NCI-H2171 treated with DMSO at 0.1 percent for 48 hours (cell line): Measurements from ENCODE around the gene NUDT16.

ENCODE experiments used
- DNase-seq: peaks from one replicate; lab custom pipeline; 2025; lab: John Stamatoyannopoulos, UW

Gene NUDT16

GRCh38 chr3:131386429-131387165, 5.0 kb downstream of the NUDT16 start:
- no peak for DNase-seq

- DNase-seq = no peak
Measured at GRCh38 chr3:131387796-131388489, 6.4 kb downstream of the NUDT16 start.

DNA sequence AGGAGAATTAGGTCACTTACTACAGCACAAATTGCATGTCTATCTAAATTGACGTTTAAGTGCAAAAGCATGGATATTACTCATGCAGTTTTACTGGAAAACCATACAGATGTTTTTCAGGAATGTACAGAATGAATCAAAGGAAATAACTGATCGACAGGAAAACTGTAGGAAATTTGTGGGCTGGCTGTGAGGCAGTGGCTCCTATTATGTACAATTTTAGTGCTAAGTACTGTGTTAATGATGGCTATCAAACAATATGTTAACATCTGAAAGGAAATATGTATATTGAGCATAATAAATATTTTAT, 6.9 kb downstream of the NUDT16 start:
- DNase-seq = no peak

DNA sequence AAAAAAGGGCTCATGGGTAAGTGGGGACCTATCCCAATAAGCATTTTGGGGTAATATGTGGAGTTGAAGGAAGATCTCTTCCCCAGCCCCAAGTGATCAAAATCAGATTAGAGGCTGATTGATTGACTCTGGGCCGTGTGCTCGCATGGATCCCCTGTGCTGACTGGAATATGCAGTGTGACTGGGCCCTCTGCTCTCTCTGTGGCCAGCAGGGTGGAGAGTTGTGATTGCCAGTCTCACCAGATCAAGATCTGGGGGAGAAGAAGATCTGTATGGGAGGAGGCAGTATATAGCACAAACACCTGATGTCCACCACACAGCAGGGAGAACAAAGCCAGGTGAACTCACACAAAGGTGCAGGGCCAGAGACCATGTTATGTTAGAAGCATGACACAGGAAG, 8.8 kb downstream of the NUDT16 start:
- no peak for DNase-seq

DNA sequence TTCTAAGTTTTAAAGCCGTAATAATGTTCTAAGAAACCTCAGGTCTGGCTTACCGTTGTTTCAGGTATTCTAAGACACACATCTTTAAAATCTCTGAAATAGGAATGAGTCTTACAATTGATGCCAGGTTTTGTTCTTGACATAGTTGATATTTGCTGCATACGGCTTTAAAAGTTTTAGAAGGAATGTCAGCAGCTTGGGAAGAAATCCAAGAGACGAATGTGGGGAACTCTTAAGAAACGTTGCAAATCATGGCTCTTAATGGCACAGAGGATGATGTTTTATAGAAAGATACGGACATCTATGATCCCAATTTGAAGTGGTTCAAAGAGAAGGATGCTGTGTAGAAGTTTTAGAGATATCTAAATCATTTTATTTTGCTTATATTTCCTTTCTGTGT, 11.5 kb downstream of the NUDT16 start:
- DNase-seq = no peak

DNA sequence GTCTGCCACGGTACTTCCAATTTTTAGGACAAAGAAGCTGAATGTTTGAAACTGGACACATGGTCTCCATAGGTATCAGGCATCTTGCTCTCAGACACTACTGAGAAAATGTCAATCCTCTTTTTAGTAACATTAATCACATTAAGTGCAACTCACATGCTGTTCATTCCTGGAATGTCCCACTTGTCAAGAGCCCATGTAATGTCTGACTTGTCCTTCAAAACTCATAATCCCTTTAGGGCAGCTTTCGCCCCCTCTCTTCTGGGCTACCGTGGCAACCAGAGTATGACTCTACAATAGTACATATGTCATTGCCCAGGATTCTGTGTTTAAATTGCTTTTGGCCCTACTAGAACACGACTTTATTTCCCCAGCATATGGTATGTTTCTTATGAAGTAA, 12.3 kb downstream of the NUDT16 start:
- no peak for DNase-seq

- DNase-seq = no peak
Measured at GRCh38 chr3:131394400-131394799, 12.8 kb downstream of the NUDT16 start.

GRCh38 chr3:131396170-131396569, 14.6 kb downstream of the NUDT16 start:
- DNase-seq = no peak

- no peak for DNase-seq
Measured at GRCh38 chr3:131397889-131398288, 16.3 kb downstream of the NUDT16 start.

- DNase-seq = no peak
Measured at GRCh38 chr3:131401978-131402377, 20.4 kb downstream of the NUDT16 start.

DNA sequence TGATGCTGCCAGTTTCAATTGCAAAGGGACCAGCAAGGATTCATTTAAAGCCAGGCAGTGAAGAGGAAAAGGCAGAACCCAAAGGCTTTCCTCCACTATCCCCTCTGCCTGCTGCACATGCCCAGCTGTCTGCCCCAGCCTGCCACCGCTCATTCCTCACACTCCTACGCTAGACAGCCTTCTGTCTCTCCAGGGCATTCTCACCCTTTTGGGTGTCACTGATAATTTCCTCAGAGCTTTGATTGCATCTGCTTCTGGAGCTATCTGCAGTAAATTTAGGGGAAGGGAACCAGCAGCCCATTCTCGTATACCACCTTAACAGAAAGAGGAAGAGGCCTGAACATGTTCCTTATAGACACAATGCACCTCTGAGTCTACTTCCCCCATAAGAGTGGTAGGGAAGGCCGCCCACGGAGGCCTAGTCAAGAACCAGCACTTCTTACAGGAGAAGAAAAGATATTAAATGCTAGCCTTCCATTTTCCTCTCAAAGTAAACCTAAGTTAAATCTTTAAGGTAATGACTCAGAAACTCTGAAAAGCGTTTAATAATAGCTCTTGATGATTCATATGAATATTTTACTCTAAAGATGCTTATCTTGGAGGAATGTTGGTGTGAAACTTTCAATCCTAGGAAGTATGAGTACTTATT, 20.9 kb downstream of the NUDT16 start:
- DNase-seq = peak; percentile 7

- peak; percentile 22 for DNase-seq
Measured at GRCh38 chr3:131403216-131403895, 21.8 kb downstream of the NUDT16 start.

DNA sequence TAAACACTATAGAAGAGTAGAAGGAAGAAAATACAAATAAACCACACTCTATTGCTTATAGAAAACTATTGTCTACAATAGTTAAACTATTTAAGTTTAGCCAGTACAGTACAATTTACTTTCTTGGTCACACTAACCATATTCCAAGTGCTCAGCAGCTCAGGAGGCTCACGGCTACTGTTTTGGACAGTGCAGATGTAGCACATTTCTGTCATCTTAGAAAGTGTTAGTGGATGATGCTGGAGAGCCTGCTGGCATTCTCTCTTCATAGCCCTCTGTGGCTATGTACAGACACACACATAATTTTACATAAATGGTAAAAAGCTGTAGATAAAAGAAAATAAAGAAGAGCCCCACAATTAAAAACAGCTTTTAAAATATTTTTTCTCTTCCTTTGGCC, 23.8 kb downstream of the NUDT16 start:
- DNase-seq = no peak

GRCh38 chr3:131406274-131406673, 24.7 kb downstream of the NUDT16 start:
- DNase-seq = no peak

- DNase-seq = no peak
Measured at GRCh38 chr3:131417751-131418150, 36.2 kb downstream of the NUDT16 start.

DNA sequence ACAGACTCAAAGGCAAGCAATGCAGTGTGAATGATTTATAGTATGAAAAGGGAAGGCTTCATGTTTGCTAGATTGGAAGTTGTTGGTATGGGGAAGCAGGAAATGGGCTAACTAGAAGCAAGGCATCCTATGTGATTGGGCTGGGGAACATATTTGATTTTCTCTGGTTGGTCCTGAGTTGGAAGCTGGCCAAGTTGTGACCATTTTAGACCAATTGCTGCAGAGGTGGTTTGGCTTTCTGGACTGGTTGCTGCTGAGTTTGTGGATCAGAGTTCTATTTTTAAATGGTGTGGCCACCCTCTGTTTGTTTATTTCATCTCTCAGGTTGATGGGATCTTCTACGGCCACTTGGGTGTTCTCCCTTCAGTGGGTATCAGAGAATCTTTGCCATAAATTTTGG, 39.7 kb downstream of the NUDT16 start:
- no peak for DNase-seq

DNA sequence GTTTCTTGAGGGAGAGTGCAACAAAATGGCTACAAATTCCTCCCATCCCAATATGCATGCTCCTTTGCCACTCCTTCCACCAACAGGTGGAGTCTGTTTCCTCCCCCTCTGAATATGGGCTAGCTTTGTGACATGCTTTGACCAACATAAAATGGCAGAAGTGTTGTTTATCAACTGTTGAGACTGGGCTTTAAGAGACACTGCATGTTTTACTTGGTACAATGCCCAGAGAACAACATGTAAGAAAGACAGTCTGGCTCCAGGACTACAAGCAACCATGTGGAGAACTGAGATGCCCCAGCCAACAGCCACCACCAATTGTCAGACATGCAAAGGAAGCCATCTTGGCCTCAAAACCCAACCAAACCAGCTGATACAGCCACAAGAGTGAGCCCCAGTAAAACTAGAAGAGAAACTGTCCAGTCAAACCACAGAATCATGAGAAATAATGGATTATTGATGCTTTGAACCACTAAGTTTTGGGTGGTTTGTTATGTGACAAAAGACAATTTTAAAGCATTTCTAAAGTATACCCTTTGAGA, 40.5 kb downstream of the NUDT16 start:
- DNase-seq = no peak

DNA sequence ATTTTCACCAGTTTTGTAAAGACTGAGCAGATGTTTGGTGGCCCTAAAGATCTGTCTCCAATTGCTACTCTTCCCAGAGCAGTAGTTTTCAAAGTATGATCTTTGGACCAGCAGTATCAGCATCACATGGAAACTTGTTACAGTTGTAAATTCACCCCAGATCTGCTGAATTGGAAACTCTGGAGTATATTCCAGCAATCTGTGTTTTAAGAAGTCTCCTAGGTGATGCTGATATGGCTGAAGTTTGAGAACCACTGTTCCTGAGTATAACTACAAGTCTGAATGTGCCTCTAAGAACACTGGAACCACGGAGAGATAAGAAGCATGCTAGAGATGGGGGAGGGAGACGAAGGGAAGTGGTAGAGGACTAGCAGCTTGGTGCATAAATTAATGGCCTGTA, 45.7 kb downstream of the NUDT16 start:
- DNase-seq = no peak

DNA sequence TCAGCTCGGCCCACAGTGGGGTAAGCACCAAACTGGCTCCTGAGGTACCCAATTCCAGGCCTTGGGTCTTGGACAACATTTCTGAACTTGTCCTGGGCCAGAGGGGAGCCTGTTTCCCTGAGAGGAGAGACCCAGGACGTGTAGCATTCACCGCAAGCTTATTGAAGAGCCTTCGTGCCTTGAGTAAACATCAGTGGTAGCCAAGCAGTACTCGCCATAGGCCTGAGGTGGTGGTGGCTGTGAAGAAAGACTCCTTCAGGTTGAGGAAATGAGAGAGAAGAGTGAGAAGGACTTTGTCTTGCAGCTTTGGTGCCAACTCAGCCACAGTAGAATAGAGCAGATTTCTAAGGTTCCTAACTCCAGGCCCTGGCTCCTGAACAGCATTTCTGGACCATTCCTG, 50.2 kb downstream of the NUDT16 start:
- no peak for DNase-seq

DNA sequence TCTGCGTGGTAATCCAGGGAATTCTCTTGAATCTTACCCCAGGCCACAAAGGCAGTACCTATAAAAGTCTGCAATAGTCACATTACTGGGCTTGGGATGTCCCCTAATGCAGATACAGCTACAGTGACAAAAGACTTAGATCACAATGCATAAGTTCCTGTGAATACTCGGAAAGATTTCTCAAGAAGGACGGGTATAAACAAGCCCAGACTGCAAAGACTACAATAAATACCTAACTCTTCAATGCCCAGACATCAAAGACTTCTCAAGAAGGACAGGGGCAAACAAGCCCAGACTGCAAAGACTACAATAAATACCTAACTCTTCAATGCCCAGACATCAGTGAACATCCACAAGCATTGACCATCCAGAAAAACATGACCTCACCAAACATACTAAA, 50.9 kb downstream of the NUDT16 start:
- no peak for DNase-seq

DNA sequence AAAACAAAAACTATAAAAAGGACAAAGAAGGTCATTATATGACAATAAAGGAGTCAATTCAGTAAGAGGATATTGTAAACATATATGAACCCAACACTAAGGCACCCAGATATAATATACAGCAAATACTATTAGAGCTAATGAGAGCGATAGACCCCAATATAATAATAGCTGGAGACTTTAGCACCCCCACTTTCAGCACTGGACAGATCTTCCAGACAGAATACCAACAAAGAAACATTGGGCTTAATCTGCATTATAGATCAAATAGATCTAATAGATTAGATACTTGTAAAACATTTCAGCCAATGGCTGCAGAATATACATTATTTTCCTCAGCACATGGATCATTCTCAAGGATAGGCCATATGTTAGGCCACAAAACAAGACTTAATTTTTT, 53.4 kb downstream of the NUDT16 start:
- DNase-seq = no peak
